ENCODE measurements around the gene HLA-G. TPM values are rescaled to one million over a fixed set of nuclear protein-coding genes. Genes with fewer than 3 reads are reported as not detected.

HLA-G gene
- total and polyA plus RNA-seq, 9 of the 15 experiments (the other 6 are each of a cell fraction or from before 2014, with no cell fraction given), result 0.13 TPM; not detected in 8

DNA sequence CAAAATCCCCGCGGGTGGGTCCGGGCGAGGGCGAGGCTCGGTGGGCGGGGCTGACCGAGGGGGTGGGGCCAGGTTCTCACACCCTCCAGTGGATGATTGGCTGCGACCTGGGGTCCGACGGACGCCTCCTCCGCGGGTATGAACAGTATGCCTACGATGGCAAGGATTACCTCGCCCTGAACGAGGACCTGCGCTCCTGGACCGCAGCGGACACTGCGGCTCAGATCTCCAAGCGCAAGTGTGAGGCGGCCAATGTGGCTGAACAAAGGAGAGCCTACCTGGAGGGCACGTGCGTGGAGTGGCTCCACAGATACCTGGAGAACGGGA is 809 bp downstream of the HLA-G start:
- Histone ChIP-seq H4K20me1 (replicated peaks; ENCODE audit: control insufficient read depth, insufficient read depth, low read length) (no peaks in the 10 kb centered on the region), H3K4me3 (no peak overlapping the region), H3K27me3 (ENCODE audit: control insufficient read depth in 2 of 2, insufficient read depth in 2 of 2, low read length in 2 of 2) (peaks cover 7 to 35% of the 10 kb centered on the region in 2 experiments; a peak in 4 of 5 replicates), H3K27ac (ENCODE audit: extremely low read depth, low read depth, low read length) (no peak overlapping the region), H3K4me1 (replicated peaks in 1 of 2; ENCODE audit: control insufficient read depth in 2 of 2, insufficient read depth in 2 of 2, low read length in 2 of 2) (peaks cover 0 to 11% of the 10 kb centered on the region in 2 experiments; a peak in 1 of 5 replicates), H3K4me2 (ENCODE audit: insufficient read depth, low read length) (no peak overlapping the region), H2AFZ (ENCODE audit: low read depth, low read length) (no peak overlapping the region), H3K9ac (ENCODE audit: insufficient read depth in 1 of 2, low read depth in 2 of 2, low read length in 2 of 2) (no peak overlapping the region), H3K9me3 (replicated peaks; ENCODE audit: control insufficient read depth, insufficient read depth, low read depth, low read length) (no peaks in the 10 kb centered on the region), H3K9me1 (ENCODE audit: control insufficient read depth, insufficient read depth, low read length) (no peaks in the 10 kb centered on the region), H3K79me2 (ENCODE audit: control insufficient read depth, insufficient read depth, low read length) (no peaks in the 10 kb centered on the region), H3K36me3 (ENCODE audit: control insufficient read depth, insufficient read depth, low read length) (no peaks in the 10 kb centered on the region)
- intact Hi-C loops (cut with micrococcal nuclease), result loop anchor here (10.0 kb wide), 1 partner anchor 184 kb away; no protein-coding TSS in a partner anchor
- ChIA-PET POLR2A (no interaction called here), CTCF (ENCODE audit: low intra/inter-chr PET ratio) (no interaction called here)
- BruUV-seq (replicated peaks), result no TSS peak
- no peak for FAIRE-seq
- in situ Hi-C loops (cut with MboI), result loop anchor here (25.0 kb wide), 1 partner anchor 91 kb away; no protein-coding TSS in a partner anchor
- WGBS (ENCODE audit: insufficient coverage, low coverage, missing lambda C conversion rate), result 21% methylated on average over 21 of the region's 26 CpGs
- ATAC-seq, result peak; percentile 69
- DNase-seq (ENCODE audit: extremely low read depth in 1 of 4, low spot score in 3 of 4), result peak in 3 of 4 experiments; percentile 25 to 64 (median 52)
- TF ChIP-seq, protein P1, sequence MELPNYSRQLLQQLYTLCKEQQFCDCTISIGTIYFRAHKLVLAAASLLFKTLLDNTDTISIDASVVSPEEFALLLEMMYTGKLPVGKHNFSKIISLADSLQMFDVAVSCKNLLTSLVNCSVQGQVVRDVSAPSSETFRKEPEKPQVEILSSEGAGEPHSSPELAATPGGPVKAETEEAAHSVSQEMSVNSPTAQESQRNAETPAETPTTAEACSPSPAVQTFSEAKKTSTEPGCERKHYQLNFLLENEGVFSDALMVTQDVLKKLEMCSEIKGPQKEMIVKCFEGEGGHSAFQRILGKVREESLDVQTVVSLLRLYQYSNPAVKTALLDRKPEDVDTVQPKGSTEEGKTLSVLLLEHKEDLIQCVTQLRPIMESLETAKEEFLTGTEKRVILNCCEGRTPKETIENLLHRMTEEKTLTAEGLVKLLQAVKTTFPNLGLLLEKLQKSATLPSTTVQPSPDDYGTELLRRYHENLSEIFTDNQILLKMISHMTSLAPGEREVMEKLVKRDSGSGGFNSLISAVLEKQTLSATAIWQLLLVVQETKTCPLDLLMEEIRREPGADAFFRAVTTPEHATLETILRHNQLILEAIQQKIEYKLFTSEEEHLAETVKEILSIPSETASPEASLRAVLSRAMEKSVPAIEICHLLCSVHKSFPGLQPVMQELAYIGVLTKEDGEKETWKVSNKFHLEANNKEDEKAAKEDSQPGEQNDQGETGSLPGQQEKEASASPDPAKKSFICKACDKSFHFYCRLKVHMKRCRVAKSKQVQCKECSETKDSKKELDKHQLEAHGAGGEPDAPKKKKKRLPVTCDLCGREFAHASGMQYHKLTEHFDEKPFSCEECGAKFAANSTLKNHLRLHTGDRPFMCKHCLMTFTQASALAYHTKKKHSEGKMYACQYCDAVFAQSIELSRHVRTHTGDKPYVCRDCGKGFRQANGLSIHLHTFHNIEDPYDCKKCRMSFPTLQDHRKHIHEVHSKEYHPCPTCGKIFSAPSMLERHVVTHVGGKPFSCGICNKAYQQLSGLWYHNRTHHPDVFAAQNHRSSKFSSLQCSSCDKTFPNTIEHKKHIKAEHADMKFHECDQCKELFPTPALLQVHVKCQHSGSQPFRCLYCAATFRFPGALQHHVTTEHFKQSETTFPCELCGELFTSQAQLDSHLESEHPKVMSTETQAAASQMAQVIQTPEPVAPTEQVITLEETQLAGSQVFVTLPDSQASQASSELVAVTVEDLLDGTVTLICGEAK (IDR thresholded peaks at IDR 0.05), result no peak
- TF ChIP-seq, protein P1 (CRISPR knock-in tag; IDR thresholded peaks at IDR 0.05), result no peak
- TF ChIP-seq RBM25 (IDR thresholded peaks at IDR 0.05; ENCODE audit: low read depth, low read length, severe bottlenecking) (no peak), TGIF2 (CRISPR knock-in tag; IDR thresholded peaks at IDR 0.05) (no peak), CHD1 (IDR thresholded peaks at IDR 0.05; ENCODE audit: low read length) (no peak), SMARCE1 (IDR thresholded peaks at IDR 0.05) (no peak), ZNF79 (CRISPR knock-in tag; IDR thresholded peaks at IDR 0.05; ENCODE audit: low read depth) (no peak), STAT5A (IDR thresholded peaks at IDR 0.05; ENCODE audit: borderline replicate concordance, low read length) (no peak), ELF4 (CRISPR knock-in tag; IDR thresholded peaks at IDR 0.05) (no peak)
